K562 (cell line): ENCODE results near the gene CACNA1C. TPM values are rescaled to one million over a fixed set of nuclear protein-coding genes. Genes with fewer than 3 reads are reported as not detected.

ENCODE experiments used
- AFF4 ChIP-seq: sonication (generic); formaldehyde crosslinking; IDR thresholded peaks from 2 replicates; pipeline ENCODE4 v1.8.0; 2023; ENCODE audit warnings: mild to moderate bottlenecking, missing genetic modification reagents
- E2F5 ChIP-seq: sonication (generic); formaldehyde crosslinking; IDR thresholded peaks from 2 replicates; pipeline ENCODE4 v1.8.0; 2022; ENCODE audit warnings: mild to moderate bottlenecking, missing genetic modification reagents
- FOXP4 ChIP-seq: sonication (generic); formaldehyde crosslinking; IDR thresholded peaks from 2 replicates; pipeline ENCODE4 v1.8.0; 2022; ENCODE audit warnings: mild to moderate bottlenecking, missing genetic modification reagents, borderline replicate concordance
- ILF3 ChIP-seq: fragments of 450-650 bp; IDR thresholded peaks from 2 replicates; pipeline ENCODE4 v1.6.1; 2018; ENCODE audit warnings: antibody characterized with exemption, mild to moderate bottlenecking, moderate library complexity, borderline replicate concordance
- PRMT5 ChIP-seq: sonication (generic); formaldehyde crosslinking; IDR thresholded peaks from 2 replicates; pipeline ENCODE4 v1.5.0; 2020; ENCODE audit warnings: missing genetic modification reagents
- SOX6 ChIP-seq: fragments of 450-650 bp; IDR thresholded peaks from 2 replicates; pipeline ENCODE4 v1.6.1; 2014; ENCODE audit warnings: mild to moderate bottlenecking
- TFAM ChIP-seq: fragments of 250-450 bp; sonication (Bioruptor Pico); conservative IDR thresholded peaks from 2 replicates; pipeline ENCODE4 v1.5.0; 2021; ENCODE audit warnings: mild to moderate bottlenecking, moderate library complexity
- ZC3H11A ChIP-seq: IDR thresholded peaks from 2 replicates; pipeline ENCODE4 v1.6.1; 2012; ENCODE audit warnings: low read depth, low read length, improper control_type of control experiment
- ZNF133 ChIP-seq: fragments of 250-450 bp; sonication (Bioruptor Pico); IDR thresholded peaks from 2 replicates; pipeline ENCODE4 v1.4.0; 2020; ENCODE audit warnings: mild to moderate bottlenecking
- ZNF174 ChIP-seq: fragments of 250-450 bp; sonication (Bioruptor Pico); IDR thresholded peaks from 2 replicates; pipeline ENCODE4 v1.4.0; 2020; ENCODE audit warnings: mild to moderate bottlenecking
- ZNF318 ChIP-seq, 2 experiments: fragments of 450-650 bp; IDR thresholded peaks; 2 replicates each; pipeline ENCODE4 v1.6.1; 2016; ENCODE audit warnings: mild to moderate bottlenecking in 2 of 2, borderline replicate concordance in 1 of 2, low read depth in 1 of 2, moderate library complexity in 1 of 2
- ZNF324 ChIP-seq: fragments of 250-450 bp; sonication (Bioruptor Pico); IDR thresholded peaks from 2 replicates; pipeline ENCODE4 v1.4.0; 2020; ENCODE audit warnings: mild to moderate bottlenecking
- polyA plus RNA-seq, 8 experiments: library from polyadenylated mRNA; depleted of rRNA in 4 of 8; stranded (reverse) in 5 of 8; unstranded in 3 of 8; fragments of >200 nt; fragmentation: Nextera tagmentation in 2 of 8; fragmentation: Illumina TruSeq in 1 of 8; extraction: Ambion mirVana in 2 of 8; extraction: Trizol in 1 of 8; gene quantifications; 2 replicates each; pipeline versions ENCODE4 v1.2.1 to v1.2.3, GENCODE V29; 2011 to 2014; ENCODE audit warnings: inconsistent platforms in 1 of 8, missing spikeins in 1 of 8
- total RNA-seq, 7 experiments: library from RNA; depleted of rRNA in 6 of 7; stranded (reverse); fragments of >200 nt in 6 of 7; fragmentation: Illumina TruSeq in 2 of 7; extraction: Trizol in 2 of 7; gene quantifications; 2 replicates each; pipeline versions ENCODE4 v1.2.1 to v1.2.3, GENCODE V29; 2011 to 2021; ENCODE audit warnings: low replicate concordance in 1 of 7

The CACNA1C gene
- total and polyA plus RNA-seq, 9 of the 15 experiments (the other 6 are each of a cell fraction or from before 2014, with no cell fraction given) = not detected

- TF ChIP-seq ZC3H11A (no peak), ZNF324 (CRISPR knock-in tag) (no peak), ILF3 (no peak), E2F5 (CRISPR knock-in tag) (no peak), ZNF174 (no peak), AFF4 (CRISPR knock-in tag) (no peak), FOXP4 (CRISPR knock-in tag) (no peak), TFAM (no peak), ZNF133 (no peak), SOX6 (peak; percentile 45; the same call in 1 of the 2 replicates), PRMT5 (CRISPR knock-in tag) (no peak), ZNF318 (IDR thresholded peaks at IDR 0.05; ENCODE audit: borderline replicate concordance in 1 of 2, low read depth in 1 of 2) (no peak)
Measured at GRCh38 chr12:2004113-2004929, 48.5 kb upstream of the CACNA1C start, which contains the start of gene DCP1B (continued).
